Upper lobe of right lung (tissue), 1 donor: ENCODE results near the gene MMP15. TPM values are rescaled to one million over a fixed set of nuclear protein-coding genes. Genes with fewer than 3 reads are reported as not detected.

Source experiments
- ATAC-seq: fragments of 200-7000 bp; cut with Tn5 transposase; one replicate; pipeline ENCODE4 v1.9.1; 2020; ENCODE audit warnings: mild to moderate bottlenecking, moderate library complexity
- DNase-seq: peaks from one replicate; pipeline ENCODE4 v3.0.0-alpha.2; 2020
- H3K27ac ChIP-seq: fragments of 200-600 bp; one replicate; pipeline ENCODE4 v1.8.0; 2022
- H3K27me3 ChIP-seq: fragments of 200-600 bp; one replicate; pipeline ENCODE4 v1.8.0; 2022; ENCODE audit warnings: mild to moderate bottlenecking
- H3K36me3 ChIP-seq: fragments of 200-600 bp; one replicate; pipeline ENCODE4 v1.8.0; 2022
- H3K4me1 ChIP-seq: fragments of 200-600 bp; one replicate; pipeline ENCODE4 v1.8.0; 2022
- H3K4me3 ChIP-seq: fragments of 200-600 bp; one replicate; pipeline ENCODE4 v1.8.0; 2022; ENCODE audit warnings: mild to moderate bottlenecking
- H3K9me3 ChIP-seq: fragments of 200-600 bp; one replicate; pipeline ENCODE4 v1.8.0; 2022
- intact Hi-C: fragments of 100-400 bp; cut with DNase I; formaldehyde crosslinking; loops from one replicate; pipeline ENCODE4 v1.11.0; 2022
- total RNA-seq: library from RNA; stranded (reverse); fragmentation: NEBNext Ultra II Directional; extraction: Animal tissue kit (Norgen Biotek cat#: 25700); gene quantifications from one replicate; pipeline ENCODE4 v1.2.1, GENCODE V29; 2021
- TF ChIP-seq, protein P1 (sequence below): fragments of 200-600 bp; IDR thresholded peaks from one replicate; pipeline ENCODE4 v1.8.0; 2022; ENCODE audit warnings: antibody characterized with exemption
- donor health status: DM: no; HTN: yes; CAD: no; lungs with severe emphysema.

Gene MMP15
- total RNA-seq, 1 donor from 2014 or later: 25.2 TPM

DNA sequence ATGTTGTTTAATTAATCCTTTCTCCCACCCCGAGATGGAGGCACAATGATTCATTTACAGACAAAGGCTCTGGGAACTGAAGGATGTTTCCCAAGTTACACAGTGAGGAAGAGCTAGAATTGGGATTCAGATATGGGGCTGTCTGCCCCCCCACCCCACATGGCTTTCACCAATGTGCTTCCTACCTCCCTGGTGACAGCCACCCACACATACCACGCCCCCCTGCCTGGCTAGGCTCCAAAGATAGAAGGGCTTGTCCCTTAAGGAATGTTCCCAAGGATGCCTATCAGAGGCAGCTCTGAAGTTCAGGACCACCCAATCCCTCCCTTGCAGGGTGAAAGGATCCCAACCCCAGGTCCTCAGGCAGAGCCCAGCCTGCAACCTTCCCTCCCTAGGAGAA is 70.7 kb downstream of the MMP15 start:
- no peaks in the 10 kb centered on the region for H3K36me3 ChIP-seq
- intact Hi-C loops: no loop called here
- TF ChIP-seq, protein P1, sequence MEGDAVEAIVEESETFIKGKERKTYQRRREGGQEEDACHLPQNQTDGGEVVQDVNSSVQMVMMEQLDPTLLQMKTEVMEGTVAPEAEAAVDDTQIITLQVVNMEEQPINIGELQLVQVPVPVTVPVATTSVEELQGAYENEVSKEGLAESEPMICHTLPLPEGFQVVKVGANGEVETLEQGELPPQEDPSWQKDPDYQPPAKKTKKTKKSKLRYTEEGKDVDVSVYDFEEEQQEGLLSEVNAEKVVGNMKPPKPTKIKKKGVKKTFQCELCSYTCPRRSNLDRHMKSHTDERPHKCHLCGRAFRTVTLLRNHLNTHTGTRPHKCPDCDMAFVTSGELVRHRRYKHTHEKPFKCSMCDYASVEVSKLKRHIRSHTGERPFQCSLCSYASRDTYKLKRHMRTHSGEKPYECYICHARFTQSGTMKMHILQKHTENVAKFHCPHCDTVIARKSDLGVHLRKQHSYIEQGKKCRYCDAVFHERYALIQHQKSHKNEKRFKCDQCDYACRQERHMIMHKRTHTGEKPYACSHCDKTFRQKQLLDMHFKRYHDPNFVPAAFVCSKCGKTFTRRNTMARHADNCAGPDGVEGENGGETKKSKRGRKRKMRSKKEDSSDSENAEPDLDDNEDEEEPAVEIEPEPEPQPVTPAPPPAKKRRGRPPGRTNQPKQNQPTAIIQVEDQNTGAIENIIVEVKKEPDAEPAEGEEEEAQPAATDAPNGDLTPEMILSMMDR: no peak
- H3K27me3 ChIP-seq: no peaks in the 10 kb centered on the region
- ATAC-seq: no peak
- DNase-seq: peak; percentile 22
- H3K4me1 ChIP-seq: no peaks in the 10 kb centered on the region
- H3K27ac ChIP-seq: no peak overlapping the region
- no peaks in the 10 kb centered on the region for H3K9me3 ChIP-seq
- no peak overlapping the region for H3K4me3 ChIP-seq

Other genes starting within 250 kb of the MMP15 start
- gene KIFC3, start 223.3 kb upstream of the MMP15 start, total RNA-seq: 99.1 TPM
- not detected for gene CNGB1, start 54.6 kb upstream of the MMP15 start, total RNA-seq
- 10.6 TPM for gene ZNF319, start 25.1 kb upstream of the MMP15 start, total RNA-seq
- gene USB1, start 24.3 kb upstream of the MMP15 start, total RNA-seq: 37.4 TPM
- 24.8 TPM for gene CFAP20, start 103.6 kb downstream of the MMP15 start, total RNA-seq
- gene CSNK2A2, start 172.4 kb downstream of the MMP15 start, total RNA-seq: 69.0 TPM